SK-N-SH treated with all-trans-retinoic acid at 6 μM for 48 hours (cell line): Measurements from ENCODE around the gene ACTR3.

ENCODE experiments used
- ATAC-seq: fragments of 200-7000 bp; cut with Tn5 transposase; 3 replicates; pipeline ENCODE4 v1.9.1; 2020; ENCODE audit warnings: mild to moderate bottlenecking, moderate library complexity
- ARNTL ChIP-seq: fragments of 450-650 bp; formaldehyde crosslinking; IDR thresholded peaks from 2 replicates; pipeline ENCODE4 v1.5.0; 2020; ENCODE audit warnings: low read depth, mild to moderate bottlenecking, moderate library complexity, borderline replicate concordance
- BACH2 ChIP-seq: fragments of 250-450 bp; sonication (Bioruptor Pico); IDR thresholded peaks from 2 replicates; pipeline ENCODE4 v1.9.0; 2021; ENCODE audit warnings: mild to moderate bottlenecking, borderline replicate concordance
- CSDC2 ChIP-seq: fragments of 250-450 bp; sonication (Bioruptor Pico); IDR thresholded peaks from 2 replicates; pipeline ENCODE4 v1.5.0; 2020; ENCODE audit warnings: mild to moderate bottlenecking, moderate library complexity
- CSRNP3 ChIP-seq: fragments of 250-450 bp; sonication (Bioruptor Pico); IDR thresholded peaks from 2 replicates; pipeline ENCODE4 v1.5.1; 2021; ENCODE audit warnings: mild to moderate bottlenecking, moderate library complexity
- ESRRG ChIP-seq: fragments of 250-450 bp; sonication (Bioruptor Pico); IDR thresholded peaks from 2 replicates; pipeline ENCODE4 v1.6.1; 2021; ENCODE audit warnings: mild to moderate bottlenecking
- GLIS3 ChIP-seq: fragments of 250-450 bp; sonication (Bioruptor Pico); IDR thresholded peaks from 2 replicates; pipeline ENCODE4 v1.5.0; 2020; ENCODE audit warnings: mild to moderate bottlenecking, moderate library complexity
- ISL1 ChIP-seq: fragments of 250-450 bp; sonication (Bioruptor Pico); IDR thresholded peaks from 2 replicates; pipeline ENCODE4 v2.1.2; 2022; ENCODE audit warnings: mild to moderate bottlenecking, moderate library complexity
- OSR1 ChIP-seq: fragments of 250-450 bp; sonication (Bioruptor Pico); IDR thresholded peaks from 2 replicates; pipeline ENCODE4 v1.8.0; 2022; ENCODE audit warnings: moderate library complexity, mild to moderate bottlenecking, inconsistent platforms
- PPARA ChIP-seq: fragments of 250-450 bp; sonication (Bioruptor Pico); IDR thresholded peaks from 2 replicates; pipeline ENCODE4 v1.5.0; 2020; ENCODE audit warnings: mild to moderate bottlenecking, borderline replicate concordance
- RARB ChIP-seq: fragments of 250-450 bp; sonication (Bioruptor Pico); IDR thresholded peaks from 2 replicates; pipeline ENCODE4 v1.8.0; 2021; ENCODE audit warnings: mild to moderate bottlenecking, moderate library complexity
- SNAI2 ChIP-seq: fragments of 250-450 bp; sonication (Bioruptor Pico); IDR thresholded peaks from 2 replicates; pipeline ENCODE4 v1.5.0; 2020; ENCODE audit warnings: mild to moderate bottlenecking, moderate library complexity
- TCF4 ChIP-seq: fragments of 250-450 bp; sonication (Bioruptor Pico); IDR thresholded peaks from 2 replicates; pipeline ENCODE4 v1.8.0; 2021; ENCODE audit warnings: mild to moderate bottlenecking, moderate library complexity, borderline replicate concordance
- TOX ChIP-seq: fragments of 250-450 bp; sonication (Bioruptor Pico); IDR thresholded peaks from 2 replicates; pipeline ENCODE4 v1.8.0; 2021; ENCODE audit warnings: mild to moderate bottlenecking, moderate library complexity, borderline replicate concordance
- TSHZ2 ChIP-seq: fragments of 250-450 bp; sonication (Bioruptor Pico); IDR thresholded peaks from 2 replicates; pipeline ENCODE4 v1.5.0; 2020; ENCODE audit warnings: mild to moderate bottlenecking, moderate library complexity
- ZC3H10 ChIP-seq: fragments of 250-450 bp; sonication (Bioruptor Pico); IDR thresholded peaks from 2 replicates; pipeline ENCODE4 v1.5.1; 2021; ENCODE audit warnings: mild to moderate bottlenecking, moderate library complexity
- ZFP3 ChIP-seq: fragments of 250-450 bp; sonication (Bioruptor Pico); IDR thresholded peaks from 2 replicates; pipeline ENCODE4 v1.5.0; 2020; ENCODE audit warnings: mild to moderate bottlenecking, moderate library complexity
- ZFP30 ChIP-seq: fragments of 450-650 bp; formaldehyde crosslinking; IDR thresholded peaks from 2 replicates; pipeline ENCODE4 v1.5.0; 2022; ENCODE audit warnings: mild to moderate bottlenecking, moderate library complexity
- ZNF565 ChIP-seq: fragments of 450-650 bp; formaldehyde crosslinking; conservative IDR thresholded peaks from 2 replicates; pipeline ENCODE4 v1.5.0; 2020; ENCODE audit warnings: low read depth, mild to moderate bottlenecking, moderate library complexity
- ZNF70 ChIP-seq: fragments of 450-650 bp; formaldehyde crosslinking; IDR thresholded peaks from 2 replicates; pipeline ENCODE4 v1.5.0; 2020; ENCODE audit warnings: mild to moderate bottlenecking, moderate library complexity
- ZNF8 ChIP-seq: fragments of 450-650 bp; formaldehyde crosslinking; IDR thresholded peaks from 2 replicates; pipeline ENCODE4 v1.5.0; 2020; ENCODE audit warnings: mild to moderate bottlenecking, moderate library complexity
- TF ChIP-seq, protein P1 (sequence below): fragments of 250-450 bp; sonication (Bioruptor Pico); IDR thresholded peaks from 2 replicates; pipeline ENCODE4 v1.8.0; 2021; ENCODE audit warnings: low read depth, mild to moderate bottlenecking, moderate library complexity, borderline replicate concordance
- TF ChIP-seq, protein P2 (sequence below): fragments of 250-450 bp; sonication (Bioruptor Pico); IDR thresholded peaks from 2 replicates; pipeline ENCODE4 v1.5.1; 2020; ENCODE audit warnings: low read depth, mild to moderate bottlenecking, moderate library complexity

ACTR3 gene

DNA sequence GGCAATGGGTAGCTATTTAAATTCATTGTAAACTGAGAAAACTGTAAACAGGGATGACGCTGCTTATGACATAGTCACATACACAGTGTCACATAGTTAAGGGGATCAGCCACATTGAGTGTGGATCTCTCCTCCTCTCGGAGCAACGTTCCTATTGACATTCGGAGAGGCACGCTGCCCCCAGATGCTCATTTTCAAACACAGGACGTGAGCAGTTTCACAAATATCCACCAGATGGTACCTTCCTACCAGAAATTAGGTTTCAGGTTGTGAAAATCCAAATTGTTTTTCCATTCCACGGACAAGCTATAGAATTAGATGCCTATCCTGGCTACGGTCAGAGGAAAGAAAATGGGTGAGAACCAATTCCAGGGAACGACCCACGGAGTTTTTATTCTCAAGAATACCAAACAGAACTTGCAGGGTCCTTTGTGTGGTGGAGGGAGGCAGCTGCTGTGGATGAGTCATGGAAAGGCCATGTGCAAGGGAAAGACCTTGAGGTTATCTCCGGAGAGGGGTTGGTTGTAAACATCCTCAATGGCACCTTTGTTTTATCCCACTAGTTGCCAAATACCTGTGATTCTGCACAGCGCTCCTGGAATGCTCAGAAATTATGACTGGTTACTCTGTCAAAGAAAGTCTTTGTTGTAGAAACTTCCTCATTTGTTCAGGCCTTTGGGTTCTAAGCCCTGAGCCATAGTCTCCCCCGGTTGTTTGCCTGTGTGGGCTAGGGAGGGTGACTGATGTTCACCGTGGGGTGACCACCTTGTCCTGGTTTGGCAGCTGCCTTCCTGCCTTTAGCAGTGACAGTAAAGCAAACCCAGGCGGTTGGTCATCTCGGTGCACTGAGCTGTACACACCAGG, 88.0 kb downstream of the ACTR3 start:
- no peak for TF ChIP-seq SNAI2 (CRISPR knock-in tag)
- TF ChIP-seq TCF4 (CRISPR knock-in tag): no peak
- TF ChIP-seq ZNF70 (CRISPR knock-in tag): no peak
- no peak for TF ChIP-seq CSDC2 (CRISPR knock-in tag)
- no peak for TF ChIP-seq BACH2 (CRISPR knock-in tag)
- TF ChIP-seq ISL1 (CRISPR knock-in tag): no peak
- no peak for TF ChIP-seq RARB (CRISPR knock-in tag)
- TF ChIP-seq ZNF8: no peak
- TF ChIP-seq ZFP3 (CRISPR knock-in tag): no peak
- no peak for TF ChIP-seq ESRRG
- TF ChIP-seq GLIS3 (CRISPR knock-in tag): no peak
- TF ChIP-seq, protein P1, sequence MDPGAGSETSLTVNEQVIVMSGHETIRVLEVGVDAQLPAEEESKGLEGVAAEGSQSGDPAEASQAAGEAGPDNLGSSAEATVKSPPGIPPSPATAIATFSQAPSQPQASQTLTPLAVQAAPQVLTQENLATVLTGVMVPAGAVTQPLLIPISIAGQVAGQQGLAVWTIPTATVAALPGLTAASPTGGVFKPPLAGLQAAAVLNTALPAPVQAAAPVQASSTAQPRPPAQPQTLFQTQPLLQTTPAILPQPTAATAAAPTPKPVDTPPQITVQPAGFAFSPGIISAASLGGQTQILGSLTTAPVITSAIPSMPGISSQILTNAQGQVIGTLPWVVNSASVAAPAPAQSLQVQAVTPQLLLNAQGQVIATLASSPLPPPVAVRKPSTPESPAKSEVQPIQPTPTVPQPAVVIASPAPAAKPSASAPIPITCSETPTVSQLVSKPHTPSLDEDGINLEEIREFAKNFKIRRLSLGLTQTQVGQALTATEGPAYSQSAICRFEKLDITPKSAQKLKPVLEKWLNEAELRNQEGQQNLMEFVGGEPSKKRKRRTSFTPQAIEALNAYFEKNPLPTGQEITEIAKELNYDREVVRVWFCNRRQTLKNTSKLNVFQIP: no peak
- TF ChIP-seq ZNF565: no peak
- TF ChIP-seq TSHZ2 (CRISPR knock-in tag): no peak
- no peak for TF ChIP-seq ZC3H10 (CRISPR knock-in tag)
- TF ChIP-seq OSR1 (CRISPR knock-in tag): no peak
- ATAC-seq: no peak; the same call in 2 of the 3 replicates

GRCh38 chr2:113978524-113979190, 88.8 kb downstream of the ACTR3 start:
- no peak for ATAC-seq
- TF ChIP-seq, protein P2, sequence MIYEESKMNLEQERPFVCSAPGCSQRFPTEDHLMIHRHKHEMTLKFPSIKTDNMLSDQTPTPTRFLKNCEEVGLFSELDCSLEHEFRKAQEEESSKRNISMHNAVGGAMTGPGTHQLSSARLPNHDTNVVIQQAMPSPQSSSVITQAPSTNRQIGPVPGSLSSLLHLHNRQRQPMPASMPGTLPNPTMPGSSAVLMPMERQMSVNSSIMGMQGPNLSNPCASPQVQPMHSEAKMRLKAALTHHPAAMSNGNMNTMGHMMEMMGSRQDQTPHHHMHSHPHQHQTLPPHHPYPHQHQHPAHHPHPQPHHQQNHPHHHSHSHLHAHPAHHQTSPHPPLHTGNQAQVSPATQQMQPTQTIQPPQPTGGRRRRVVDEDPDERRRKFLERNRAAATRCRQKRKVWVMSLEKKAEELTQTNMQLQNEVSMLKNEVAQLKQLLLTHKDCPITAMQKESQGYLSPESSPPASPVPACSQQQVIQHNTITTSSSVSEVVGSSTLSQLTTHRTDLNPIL: no peak
- TF ChIP-seq BACH2 (CRISPR knock-in tag) (no peak), ZC3H10 (CRISPR knock-in tag) (no peak), TSHZ2 (CRISPR knock-in tag) (no peak), ZNF8 (no peak), TCF4 (CRISPR knock-in tag) (no peak), RARB (CRISPR knock-in tag) (no peak), CSRNP3 (no peak), ZNF565 (no peak), OSR1 (CRISPR knock-in tag) (no peak), ZFP30 (CRISPR knock-in tag) (no peak), ARNTL (CRISPR knock-in tag) (no peak), ESRRG (no peak), ZFP3 (CRISPR knock-in tag) (no peak), SNAI2 (CRISPR knock-in tag) (no peak), ZNF70 (CRISPR knock-in tag) (no peak), TOX (no peak), GLIS3 (CRISPR knock-in tag) (no peak), CSDC2 (CRISPR knock-in tag) (no peak), PPARA (no peak)
